HUES48 (cell line): Measurements from ENCODE around the gene CPLANE2.
A peak's percentile ranks its signal among the peaks of the same experiment; 100 is the strongest.

Experiments
- H3K27ac ChIP-seq: one replicate; pipeline ENCODE4 v1.7.0; 2013; ENCODE audit warnings: low read depth, low read length, inconsistent platforms
- H3K27me3 ChIP-seq: 2 replicates; pipeline ENCODE4 v1.6.1; 2013; ENCODE audit warnings: mild to moderate bottlenecking, low read length; ENCODE audit not compliant: control insufficient read depth, insufficient read depth
- H3K36me3 ChIP-seq: 2 replicates; pipeline ENCODE4 v1.6.1; 2013; ENCODE audit warnings: low read length; ENCODE audit not compliant: control insufficient read depth, insufficient read depth
- H3K4me1 ChIP-seq: 2 replicates; pipeline ENCODE4 v1.6.1; 2013; ENCODE audit warnings: mild to moderate bottlenecking, low read length; ENCODE audit not compliant: control insufficient read depth, insufficient read depth
- H3K4me3 ChIP-seq: 2 replicates; pipeline ENCODE4 v1.5.1; 2013; ENCODE audit warnings: mild to moderate bottlenecking, low read depth, low read length
- H3K9ac ChIP-seq: 2 replicates; pipeline ENCODE4 v1.6.1; 2013; ENCODE audit warnings: mild to moderate bottlenecking, low read depth, low read length, moderate library complexity
- H3K9me3 ChIP-seq: 2 replicates; pipeline ENCODE4 v1.6.1; 2013; ENCODE audit warnings: low read length; ENCODE audit not compliant: control insufficient read depth, insufficient read depth

Gene CPLANE2

GRCh38 chr1:16241221-16241708, 4.3 kb upstream of the CPLANE2 start:
- no peak overlapping the region for H3K9ac ChIP-seq
- no peaks in the 10 kb centered on the region for H3K36me3 ChIP-seq
- H3K4me1 ChIP-seq, result peaks cover 13% of the 10 kb centered on the region
- no peak overlapping the region for H3K27ac ChIP-seq
- H3K4me3 ChIP-seq, result no peak overlapping the region
- H3K27me3 ChIP-seq, result no peaks in the 10 kb centered on the region
- no peaks in the 10 kb centered on the region for H3K9me3 ChIP-seq

- H3K4me3 ChIP-seq, result no peak overlapping the region
- no peak overlapping the region for H3K9ac ChIP-seq
- no peaks in the 10 kb centered on the region for H3K9me3 ChIP-seq
- no peaks in the 10 kb centered on the region for H3K27me3 ChIP-seq
- H3K4me1 ChIP-seq, result peaks cover 14% of the 10 kb centered on the region
- no peaks in the 10 kb centered on the region for H3K36me3 ChIP-seq
- H3K27ac ChIP-seq, result no peak overlapping the region
These were observed 3.0 kb upstream of the CPLANE2 start for GRCh38 chr1:16239972-16240491.

DNA sequence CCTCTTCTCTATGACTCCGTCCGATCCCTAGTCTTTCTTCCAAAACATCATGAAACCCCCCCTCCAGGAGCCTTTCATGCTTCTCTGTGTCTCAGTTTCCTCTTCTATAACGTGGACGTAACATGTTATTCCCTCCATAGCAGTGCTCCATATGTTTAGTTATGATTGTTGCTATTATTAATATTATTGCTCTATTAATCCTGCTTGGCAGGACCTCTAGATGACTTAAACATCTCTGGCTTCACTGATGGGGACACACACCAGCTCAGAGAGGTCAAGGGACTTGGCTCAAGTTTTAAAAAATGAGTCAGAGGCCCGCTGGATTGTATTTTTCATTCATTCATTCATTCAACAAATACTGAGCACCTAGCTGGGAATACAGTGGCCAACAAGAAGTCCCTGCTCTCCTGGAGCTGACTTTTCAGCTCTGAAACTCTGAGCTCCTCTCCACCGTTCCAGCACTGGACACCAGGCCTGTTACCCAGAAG, 404 bp upstream of the CPLANE2 start:
- Histone ChIP-seq H3K36me3 (no peaks in the 10 kb centered on the region), H3K4me1 (peaks cover 12% of the 10 kb centered on the region), H3K27me3 (no peaks in the 10 kb centered on the region), H3K4me3 (peak overlapping the region; percentile 84; the same call in 1 of the 2 replicates), H3K9ac (0 out of 2 replicates have a peak overlapping the region, but pooled peaks have one; percentile 20), H3K27ac (peak overlapping the region; percentile 7), H3K9me3 (no peaks in the 10 kb centered on the region)

- Histone ChIP-seq H3K27me3 (no peaks in the 10 kb centered on the region), H3K27ac (no peak overlapping the region), H3K9ac (no peak overlapping the region)
These were observed 956 bp downstream of the CPLANE2 start for GRCh38 chr1:16235944-16236510.

GRCh38 chr1:16235347-16235746, 1.6 kb downstream of the CPLANE2 start:
- no peaks in the 10 kb centered on the region for H3K9me3 ChIP-seq
- peaks cover 7% of the 10 kb centered on the region for H3K4me1 ChIP-seq
- no peak overlapping the region for H3K9ac ChIP-seq
- H3K36me3 ChIP-seq, result no peaks in the 10 kb centered on the region
- H3K27ac ChIP-seq, result no peak overlapping the region
- no peak overlapping the region for H3K4me3 ChIP-seq
- no peaks in the 10 kb centered on the region for H3K27me3 ChIP-seq

More at GRCh38 chr1:16235944-16236510, 956 bp downstream of the CPLANE2 start:
- Histone ChIP-seq H3K4me1 (peaks cover 7% of the 10 kb centered on the region), H3K36me3 (no peaks in the 10 kb centered on the region), H3K4me3 (peak overlapping the region; percentile 84), H3K9me3 (no peaks in the 10 kb centered on the region)

DNA sequence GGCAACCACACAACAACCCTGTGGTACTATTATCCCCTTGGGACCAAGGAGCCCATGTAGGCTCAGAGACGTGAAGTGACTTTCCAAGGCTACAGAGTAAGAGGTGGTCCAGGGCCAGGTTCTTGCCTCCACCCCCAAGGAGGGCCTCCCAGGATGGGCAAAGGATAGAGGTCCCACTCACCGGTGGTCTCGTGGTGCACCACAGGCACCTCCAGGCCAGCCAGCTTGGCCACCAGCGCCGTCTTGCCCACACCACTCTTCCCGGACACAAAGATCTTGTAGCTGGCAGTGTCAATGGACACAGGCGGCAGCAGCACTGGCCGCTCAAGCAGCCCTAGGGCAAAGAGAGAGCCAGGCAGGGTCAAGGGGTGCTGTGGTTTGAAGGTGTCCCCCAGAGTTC, 3.6 kb downstream of the CPLANE2 start:
- H3K36me3 ChIP-seq, result no peaks in the 10 kb centered on the region
- H3K9me3 ChIP-seq, result no peaks in the 10 kb centered on the region
- no peak overlapping the region for H3K4me3 ChIP-seq
- peaks cover 7% of the 10 kb centered on the region for H3K27me3 ChIP-seq
- no peak overlapping the region for H3K9ac ChIP-seq
- peaks cover 10% of the 10 kb centered on the region for H3K4me1 ChIP-seq
- H3K27ac ChIP-seq, result no peak overlapping the region

- Histone ChIP-seq H3K27me3 (peaks cover 19% of the 10 kb centered on the region), H3K4me3 (no peak overlapping the region), H3K4me1 (peaks cover 17% of the 10 kb centered on the region), H3K36me3 (no peaks in the 10 kb centered on the region), H3K9ac (no peak overlapping the region), H3K27ac (no peak overlapping the region), H3K9me3 (no peaks in the 10 kb centered on the region)
These were observed 4.7 kb downstream of the CPLANE2 start for GRCh38 chr1:16232316-16232710.

DNA sequence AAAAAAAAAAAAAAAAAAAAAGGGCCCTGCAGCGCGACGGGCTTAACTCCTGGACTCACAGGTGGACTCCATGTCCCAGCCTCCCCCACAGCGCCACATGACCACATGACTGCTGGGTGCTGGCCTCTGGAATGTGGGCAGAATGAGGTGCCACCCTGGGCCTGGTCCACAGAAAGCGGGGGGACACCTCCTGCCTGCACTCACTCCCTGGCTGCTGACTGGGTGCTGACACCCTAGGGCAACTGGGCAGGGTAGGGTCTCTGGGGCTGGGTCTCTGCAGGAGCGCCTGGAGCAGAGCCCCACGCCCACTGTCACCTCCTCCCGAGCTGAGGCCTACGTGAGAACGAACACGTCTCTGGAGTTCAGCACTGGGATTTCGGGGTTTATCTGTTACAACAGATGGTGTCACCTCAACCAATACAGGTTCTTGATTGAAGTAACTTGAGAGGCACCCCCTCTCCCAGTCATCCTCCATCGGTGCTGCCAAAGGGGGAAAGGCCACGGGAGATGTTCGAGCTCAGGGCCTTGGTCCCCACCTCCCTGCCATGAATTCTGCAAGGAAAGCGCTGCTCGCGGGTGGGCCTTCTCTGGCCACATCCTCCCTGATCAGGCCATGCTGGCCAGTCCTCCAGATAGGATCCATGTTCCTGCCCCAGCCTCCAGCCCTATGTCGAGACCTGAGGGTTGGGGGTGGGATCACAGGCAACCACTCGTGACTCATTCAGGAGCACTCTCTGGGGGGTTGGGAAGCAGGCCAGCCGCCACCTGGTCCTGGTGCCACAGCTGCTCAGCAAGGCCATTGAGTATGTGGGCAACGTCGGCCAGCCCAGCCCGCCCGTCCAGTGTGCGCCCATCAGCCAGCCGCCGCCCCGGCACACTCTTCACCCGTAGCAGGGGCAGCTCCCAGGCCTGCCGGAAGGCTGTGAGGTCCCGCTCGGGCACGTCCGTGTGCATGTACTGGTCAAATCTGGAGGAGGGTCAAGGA, 5.4 kb downstream of the CPLANE2 start:
- no peaks in the 10 kb centered on the region for H3K36me3 ChIP-seq
- no peak overlapping the region for H3K4me3 ChIP-seq
- peaks cover 16% of the 10 kb centered on the region for H3K4me1 ChIP-seq
- H3K27ac ChIP-seq, result no peak overlapping the region
- H3K9ac ChIP-seq, result no peak overlapping the region
- peaks cover 25% of the 10 kb centered on the region for H3K27me3 ChIP-seq
- H3K9me3 ChIP-seq, result no peaks in the 10 kb centered on the region

GRCh38 chr1:16230744-16231143, 6.2 kb downstream of the CPLANE2 start:
- no peaks in the 10 kb centered on the region for H3K36me3 ChIP-seq
- no peaks in the 10 kb centered on the region for H3K9me3 ChIP-seq
- H3K27me3 ChIP-seq, result peaks cover 34% of the 10 kb centered on the region
- no peak overlapping the region for H3K27ac ChIP-seq
- no peak overlapping the region for H3K9ac ChIP-seq
- H3K4me3 ChIP-seq, result no peak overlapping the region
- H3K4me1 ChIP-seq, result peaks cover 19% of the 10 kb centered on the region

- Histone ChIP-seq H3K9me3 (no peaks in the 10 kb centered on the region), H3K27me3 (peaks cover 40% of the 10 kb centered on the region), H3K9ac (no peak overlapping the region), H3K36me3 (no peaks in the 10 kb centered on the region), H3K4me1 (peaks cover 19% of the 10 kb centered on the region), H3K27ac (no peak overlapping the region), H3K4me3 (no peak overlapping the region)
These were observed 6.8 kb downstream of the CPLANE2 start for GRCh38 chr1:16229976-16230740.
